ENCODE data around the gene UBE2B.
"Not testable (repeated sequence)": the region's sequence is repeated elsewhere in the genome, so short reads cannot be mapped to it uniquely, and the experiment has no call there.

Gene UBE2B

GRCh38 chr5:134398609-134399155 is 27.3 kb downstream of the UBE2B start:
- DNase-seq, result no peak

GRCh38 chr5:134403951-134404350 is 32.6 kb downstream of the UBE2B start:
- no peak for DNase-seq

- no peak for DNase-seq
These were observed 35.0 kb downstream of the UBE2B start for GRCh38 chr5:134406390-134406789.

GRCh38 chr5:134409321-134409720 is 38.0 kb downstream of the UBE2B start:
- no peak for DNase-seq

- DNase-seq, result no peak
These were observed 39.5 kb downstream of the UBE2B start for GRCh38 chr5:134410822-134411221.

- DNase-seq, result no peak
These were observed 39.8 kb downstream of the UBE2B start for GRCh38 chr5:134411228-134411545.

GRCh38 chr5:134411546-134412266 is 40.3 kb downstream of the UBE2B start, which contains the start of gene CDKN2AIPNL:
Gene CDKN2AIPNL (minus strand): TSS chr5:134411881. CDS start chr5:134411854, 27 bp downstream.
- peak; percentile 26 to 95 (median 86) for DNase-seq

GRCh38 chr5:134413046-134413445 is 41.7 kb downstream of the UBE2B start:
- DNase-seq, result no peak

- no peak for DNase-seq
These were observed 46.3 kb downstream of the UBE2B start for GRCh38 chr5:134417707-134418106.

GRCh38 chr5:134418958-134419357 is 47.6 kb downstream of the UBE2B start:
- DNase-seq, result no peak

GRCh38 chr5:134420343-134420742 is 49.0 kb downstream of the UBE2B start:
- DNase-seq, result no peak

- not testable (repeated sequence) for DNase-seq
These were observed 49.7 kb downstream of the UBE2B start for GRCh38 chr5:134421038-134421437.

GRCh38 chr5:134422791-134423365 is 51.5 kb downstream of the UBE2B start:
- no peak for DNase-seq

- no peak for DNase-seq
These were observed 52.0 kb downstream of the UBE2B start for GRCh38 chr5:134423376-134423775.

- no peak for DNase-seq
These were observed 55.0 kb downstream of the UBE2B start for GRCh38 chr5:134426361-134426760.

GRCh38 chr5:134427540-134428041 is 56.2 kb downstream of the UBE2B start:
- DNase-seq, result no peak

GRCh38 chr5:134430001-134430569 is 58.7 kb downstream of the UBE2B start:
- DNase-seq, result no peak

GRCh38 chr5:134432174-134432573 is 60.8 kb downstream of the UBE2B start:
- DNase-seq, result no peak

- DNase-seq, result peak in 6 of 58 donors; percentile 5 to 55 (median 22)
These were observed 61.4 kb downstream of the UBE2B start for GRCh38 chr5:134432677-134433359.

GRCh38 chr5:134435560-134435959 is 64.2 kb downstream of the UBE2B start:
- no peak for DNase-seq

- DNase-seq, result peak in 38 of 58 donors; percentile 8 to 83 (median 37)
These were observed 65.4 kb downstream of the UBE2B start for GRCh38 chr5:134436523-134437339.
